Measurements from ENCODE around the gene WNT7B. TPM values are rescaled to one million over a fixed set of nuclear protein-coding genes. Genes with fewer than 3 reads are reported as not detected.

WNT7B gene
- total RNA-seq, 5 donors from 2014 or later (not counting 1 experiment from before 2014, with no cell fraction given): 0.15 TPM; not detected in 4

GRCh38 chr22:46012881-46013281 is 35.9 kb upstream of the WNT7B start:
- Mint-ChIP-seq H3K27me3 (no peaks in the 10 kb centered on the region), H3K4me1 (peaks cover 0 to 8% (median 6%) of the 10 kb centered on the region in 3 donors), H3K36me3 (no peaks in the 10 kb centered on the region), H3K27ac (peak overlapping the region; percentile 85 to 91), H3K4me3 (peak overlapping the region; percentile 83 to 89 (median 87)), H3K9me3 (peaks cover 0 to 13% (median 0%) of the 10 kb centered on the region in 3 donors)
- ATAC-seq (replicated peaks in 1 of 4) (no peak), DNase-seq (no peak)
- Histone ChIP-seq H3K4me3 (ENCODE audit: control insufficient read depth in 1 of 2, extremely low read depth in 1 of 2, low read length in 1 of 2) (peak overlapping the region in 1 of 2 donors; percentile 81), H3K4me1 (ENCODE audit: control insufficient read depth in 1 of 2, extremely low read depth in 1 of 2, insufficient read depth in 2 of 2, low read length in 2 of 2) (peaks cover 0 to 24% of the 10 kb centered on the region in 2 experiments), H3K9me3 (no peaks in the 10 kb centered on the region), H3K36me3 (ENCODE audit: control insufficient read depth in 2 of 2, extremely low read depth in 1 of 2, insufficient read depth in 1 of 2, low read length in 1 of 2) (no peaks in the 10 kb centered on the region), H3K27ac (ENCODE audit: low read length) (peak overlapping the region; percentile 96), H3K27me3 (replicated peaks in 1 of 2; ENCODE audit: control insufficient read depth in 2 of 2, extremely low read depth in 1 of 2, insufficient read depth in 2 of 2, low read length in 1 of 2) (peaks cover 0 to 7% of the 10 kb centered on the region in 2 experiments)
- ChIA-PET CTCF (interaction anchor here (0.6 to 2.7 kb wide), 3 partner anchors 24 to 298 kb away, joined by 3 to 22 read pairs (median 3); no protein-coding TSS in a partner anchor), POLR2A (interaction anchor here in 1 of 2 donors (1.4 kb wide), 1 partner anchor 23 kb away, joined by 8 read pairs; no protein-coding TSS in a partner anchor)
- 91% methylated on average over 7 of the region's 11 CpGs for WGBS (ENCODE audit: insufficient coverage)

GRCh38 chr22:46012182-46012880 is 35.4 kb upstream of the WNT7B start:
- ChIA-PET POLR2A (no interaction called here), CTCF (interaction anchor here in 1 of 2 donors (0.6 to 2.7 kb wide), 2 partner anchors 24 to 99 kb away, joined by 5 to 22 read pairs; no protein-coding TSS in a partner anchor)
- H3K9me3 ChIP-seq: no peaks in the 10 kb centered on the region
- no peaks in the 10 kb centered on the region for H3K36me3 ChIP-seq (ENCODE audit: control insufficient read depth in 2 of 2, extremely low read depth in 1 of 2, insufficient read depth in 1 of 2, low read length in 1 of 2)
- Mint-ChIP-seq H3K27me3 (no peaks in the 10 kb centered on the region), H3K9me3 (peaks cover 0 to 13% (median 0%) of the 10 kb centered on the region in 3 donors), H3K4me3 (peak overlapping the region; percentile 21 to 83 (median 54)), H3K27ac (no peak overlapping the region), H3K36me3 (no peaks in the 10 kb centered on the region), H3K4me1 (peaks cover 0 to 8% (median 6%) of the 10 kb centered on the region in 3 donors)
- no peak for ATAC-seq (replicated peaks in 1 of 4)
- H3K27me3 ChIP-seq (replicated peaks in 1 of 2; ENCODE audit: control insufficient read depth in 2 of 2, extremely low read depth in 1 of 2, insufficient read depth in 2 of 2, low read length in 1 of 2): peaks cover 0 to 8% of the 10 kb centered on the region in 2 experiments
- no peak for DNase-seq
- peaks cover 0 to 24% of the 10 kb centered on the region in 2 experiments for H3K4me1 ChIP-seq (ENCODE audit: control insufficient read depth in 1 of 2, extremely low read depth in 1 of 2, insufficient read depth in 2 of 2, low read length in 2 of 2)
- WGBS (ENCODE audit: insufficient coverage): 96% methylated on average over 13 of the region's 13 CpGs
- H3K4me3 ChIP-seq (ENCODE audit: control insufficient read depth in 1 of 2, extremely low read depth in 1 of 2, low read length in 1 of 2): no peak overlapping the region
- H3K27ac ChIP-seq (ENCODE audit: low read length): no peak overlapping the region

DNA sequence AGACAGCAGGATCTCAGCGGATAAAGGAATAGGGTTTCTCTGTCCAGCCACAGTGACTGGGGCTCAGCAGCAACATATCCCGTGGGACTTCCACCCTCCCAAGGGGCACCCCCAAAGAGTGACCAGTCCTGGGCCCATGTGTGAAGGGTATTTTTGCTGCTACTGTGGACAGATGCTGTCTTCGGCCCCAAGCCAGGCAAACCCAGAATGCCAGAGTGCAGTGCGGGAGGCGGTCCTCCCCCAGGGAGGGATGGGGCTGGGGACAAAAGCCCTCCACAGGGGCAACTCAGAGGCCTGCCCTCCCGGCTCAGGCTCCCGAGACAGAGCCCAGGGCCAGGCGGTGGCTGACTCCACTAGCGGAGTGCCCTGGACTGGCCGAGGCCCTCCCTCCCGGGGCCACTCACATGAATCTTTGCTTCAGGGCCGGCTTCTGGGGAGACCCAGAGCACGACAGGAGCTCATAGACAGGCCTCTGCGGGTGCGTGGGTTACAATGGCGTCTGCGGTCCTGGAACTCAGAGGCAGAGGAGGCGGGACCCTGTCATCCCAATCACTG is 34.7 kb upstream of the WNT7B start:
- WGBS (ENCODE audit: insufficient coverage): 94% methylated on average over 15 of the region's 18 CpGs
- CTCF ChIA-PET: interaction anchor here in 1 of 2 donors (0.6 to 2.7 kb wide), 2 partner anchors 25 to 100 kb away, joined by 5 to 22 read pairs; no protein-coding TSS in a partner anchor
- POLR2A ChIA-PET: no interaction called here
- ATAC-seq (replicated peaks in 1 of 4): no peak
- Mint-ChIP-seq H3K36me3 (no peaks in the 10 kb centered on the region), H3K4me1 (peaks cover 0 to 8% (median 6%) of the 10 kb centered on the region in 3 donors), H3K27me3 (no peaks in the 10 kb centered on the region), H3K4me3 (peak overlapping the region; percentile 21 to 54 (median 25)), H3K27ac (no peak overlapping the region), H3K9me3 (peaks cover 0 to 13% (median 0%) of the 10 kb centered on the region in 3 donors)
- no peak for DNase-seq
- H3K4me3 ChIP-seq (ENCODE audit: control insufficient read depth in 1 of 2, extremely low read depth in 1 of 2, low read length in 1 of 2): no peak overlapping the region
- H3K27me3 ChIP-seq (replicated peaks in 1 of 2; ENCODE audit: control insufficient read depth in 2 of 2, extremely low read depth in 1 of 2, insufficient read depth in 2 of 2, low read length in 1 of 2): peaks cover 0 to 14% of the 10 kb centered on the region in 2 experiments
- no peaks in the 10 kb centered on the region for H3K9me3 ChIP-seq
- no peak overlapping the region for H3K27ac ChIP-seq (ENCODE audit: low read length)
- H3K36me3 ChIP-seq (ENCODE audit: control insufficient read depth in 2 of 2, extremely low read depth in 1 of 2, insufficient read depth in 1 of 2, low read length in 1 of 2): no peaks in the 10 kb centered on the region
- H3K4me1 ChIP-seq (ENCODE audit: control insufficient read depth in 1 of 2, extremely low read depth in 1 of 2, insufficient read depth in 2 of 2, low read length in 2 of 2): peaks cover 0 to 27% of the 10 kb centered on the region in 2 experiments

- H3K27ac ChIP-seq (ENCODE audit: low read length): no peak overlapping the region
- H3K9me3 Mint-ChIP-seq: peaks cover 0 to 13% (median 0%) of the 10 kb centered on the region in 3 donors
Measured at GRCh38 chr22:46010951-46011626, 34.1 kb upstream of the WNT7B start.

DNA sequence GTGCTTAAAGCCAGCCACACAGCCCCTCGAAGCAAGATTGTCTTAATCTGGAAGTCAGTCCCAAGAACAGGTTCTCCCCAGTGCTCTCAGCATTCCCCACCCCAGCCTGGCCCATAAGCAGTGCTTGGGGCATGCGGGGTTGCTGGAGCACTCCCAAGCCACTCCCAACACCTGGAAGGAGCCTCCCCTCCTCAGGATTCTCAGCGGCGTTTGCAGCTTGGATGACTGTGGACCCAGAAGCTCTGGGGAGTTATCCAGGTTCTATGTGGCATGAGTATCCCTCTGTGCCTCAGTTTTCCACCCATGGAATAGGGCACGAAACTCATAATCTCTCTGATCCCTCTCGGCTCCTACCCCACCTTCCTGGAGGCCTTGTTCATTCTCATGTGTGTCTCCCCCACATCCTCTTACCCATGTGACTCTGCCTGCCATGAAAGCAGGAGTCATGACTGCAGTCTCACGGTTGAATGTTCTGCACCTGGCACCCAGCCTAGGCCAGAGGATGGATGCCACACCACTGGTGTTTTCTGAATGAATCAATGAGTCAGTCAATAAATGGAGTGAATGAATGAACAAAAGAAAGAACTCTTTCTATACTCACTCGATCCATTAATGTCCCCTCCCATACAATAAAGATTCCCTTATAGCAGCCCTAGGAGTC is 33.4 kb upstream of the WNT7B start:
- Histone ChIP-seq H3K9me3 (no peaks in the 10 kb centered on the region), H3K36me3 (ENCODE audit: control insufficient read depth in 2 of 2, extremely low read depth in 1 of 2, insufficient read depth in 1 of 2, low read length in 1 of 2) (no peaks in the 10 kb centered on the region), H3K4me3 (ENCODE audit: control insufficient read depth in 1 of 2, extremely low read depth in 1 of 2, low read length in 1 of 2) (no peak overlapping the region), H3K27ac (ENCODE audit: low read length) (no peak overlapping the region), H3K4me1 (ENCODE audit: control insufficient read depth in 1 of 2, extremely low read depth in 1 of 2, insufficient read depth in 2 of 2, low read length in 2 of 2) (peaks cover 0 to 35% of the 10 kb centered on the region in 2 experiments), H3K27me3 (replicated peaks in 1 of 2; ENCODE audit: control insufficient read depth in 2 of 2, extremely low read depth in 1 of 2, insufficient read depth in 2 of 2, low read length in 1 of 2) (peaks cover 0 to 24% of the 10 kb centered on the region in 2 experiments)
- no peaks in the 10 kb centered on the region for H3K36me3 Mint-ChIP-seq
- ATAC-seq (replicated peaks in 1 of 4): no peak
- no peak overlapping the region for H3K4me3 Mint-ChIP-seq
- DNase-seq: no peak
- CTCF ChIA-PET: no interaction called here
- 83% methylated on average over 3 of the region's 8 CpGs for WGBS (ENCODE audit: insufficient coverage)
- H3K27me3 Mint-ChIP-seq: peaks cover 0 to 4% of the 10 kb centered on the region in 2 donors
- H3K9me3 Mint-ChIP-seq: peaks cover 0 to 13% (median 0%) of the 10 kb centered on the region in 3 donors
- peaks cover 5 to 12% (median 11%) of the 10 kb centered on the region in 3 donors for H3K4me1 Mint-ChIP-seq
- H3K27ac Mint-ChIP-seq: no peak overlapping the region
- POLR2A ChIA-PET: no interaction called here

More at GRCh38 chr22:46010951-46011626, 34.1 kb upstream of the WNT7B start:
- 98% methylated on average over 14 of the region's 20 CpGs for WGBS (ENCODE audit: insufficient coverage)
- no peaks in the 10 kb centered on the region for H3K36me3 ChIP-seq (ENCODE audit: control insufficient read depth in 2 of 2, extremely low read depth in 1 of 2, insufficient read depth in 1 of 2, low read length in 1 of 2)
- Mint-ChIP-seq H3K36me3 (no peaks in the 10 kb centered on the region), H3K27me3 (peaks cover 0 to 3% of the 10 kb centered on the region in 2 donors), H3K4me3 (no peak overlapping the region), H3K4me1 (peaks cover 4 to 12% (median 8%) of the 10 kb centered on the region in 3 donors), H3K27ac (no peak overlapping the region)
- no peaks in the 10 kb centered on the region for H3K9me3 ChIP-seq
- no peak overlapping the region for H3K4me3 ChIP-seq (ENCODE audit: control insufficient read depth in 1 of 2, extremely low read depth in 1 of 2, low read length in 1 of 2)
- CTCF ChIA-PET: no interaction called here
- ATAC-seq (replicated peaks in 1 of 4) (no peak), DNase-seq (no peak)
- peaks cover 0 to 33% of the 10 kb centered on the region in 2 experiments for H3K4me1 ChIP-seq (ENCODE audit: control insufficient read depth in 1 of 2, extremely low read depth in 1 of 2, insufficient read depth in 2 of 2, low read length in 2 of 2)
- POLR2A ChIA-PET: no interaction called here
- peaks cover 0 to 20% of the 10 kb centered on the region in 2 experiments for H3K27me3 ChIP-seq (replicated peaks in 1 of 2; ENCODE audit: control insufficient read depth in 2 of 2, extremely low read depth in 1 of 2, insufficient read depth in 2 of 2, low read length in 1 of 2)

DNA sequence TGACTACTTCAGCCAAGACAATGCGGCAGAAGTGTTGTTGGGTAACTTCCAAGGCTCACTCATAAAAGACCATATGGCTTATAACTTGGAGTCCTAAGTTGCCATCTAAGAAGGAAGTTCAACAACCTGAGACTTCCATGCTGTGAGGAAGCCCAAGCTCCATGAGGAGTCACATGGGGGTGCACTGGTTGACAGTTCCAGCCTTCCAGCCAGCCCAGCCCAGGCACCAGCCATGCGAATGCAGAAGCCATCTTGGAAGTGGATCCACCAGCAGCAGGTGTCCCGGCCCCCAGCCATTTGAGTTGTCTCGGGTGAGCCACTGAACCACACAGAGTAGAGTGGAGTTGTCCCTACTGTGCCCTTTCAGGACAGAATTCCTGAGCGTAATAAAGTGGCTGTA is 32.8 kb upstream of the WNT7B start:
- no peak overlapping the region for H3K4me3 Mint-ChIP-seq

More for the DNA sequence above, 32.8 kb upstream of the WNT7B start:
- peaks cover 0 to 4% of the 10 kb centered on the region in 2 donors for H3K27me3 Mint-ChIP-seq
- H3K27me3 ChIP-seq (replicated peaks in 1 of 2; ENCODE audit: control insufficient read depth in 2 of 2, extremely low read depth in 1 of 2, insufficient read depth in 2 of 2, low read length in 1 of 2): peaks cover 0 to 24% of the 10 kb centered on the region in 2 experiments
- ATAC-seq (replicated peaks in 1 of 4) (no peak), DNase-seq (no peak)
- H3K4me1 ChIP-seq (ENCODE audit: control insufficient read depth in 1 of 2, extremely low read depth in 1 of 2, insufficient read depth in 2 of 2, low read length in 2 of 2): peaks cover 0 to 37% of the 10 kb centered on the region in 2 experiments
- no peaks in the 10 kb centered on the region for H3K36me3 ChIP-seq (ENCODE audit: control insufficient read depth in 2 of 2, extremely low read depth in 1 of 2, insufficient read depth in 1 of 2, low read length in 1 of 2)
- H3K36me3 Mint-ChIP-seq: no peaks in the 10 kb centered on the region
- H3K4me3 ChIP-seq (ENCODE audit: control insufficient read depth in 1 of 2, extremely low read depth in 1 of 2, low read length in 1 of 2): no peak overlapping the region
- no peaks in the 10 kb centered on the region for H3K9me3 ChIP-seq
- ChIA-PET CTCF (no interaction called here), POLR2A (no interaction called here)
- H3K27ac ChIP-seq (ENCODE audit: low read length): no peak overlapping the region
- H3K4me1 Mint-ChIP-seq: peaks cover 6 to 11% (median 10%) of the 10 kb centered on the region in 3 donors
- H3K9me3 Mint-ChIP-seq: peaks cover 0 to 13% (median 0%) of the 10 kb centered on the region in 3 donors
- no peak overlapping the region for H3K27ac Mint-ChIP-seq
- WGBS (ENCODE audit: insufficient coverage): 96% methylated on average over 4 of the region's 5 CpGs
